Renal cortical epithelial cell (primary cell): Measurements from ENCODE around the gene ACSS1. TPM values are rescaled to one million over a fixed set of nuclear protein-coding genes. Genes with fewer than 3 reads are reported as not detected.

Source experiments
- DNase-seq: peaks from one replicate; pipeline ENCODE4 v3.0.0-alpha.2; 2011; ENCODE audit warnings: low read depth
- total RNA-seq: library from RNA; depleted of rRNA; stranded (reverse); fragments of >200 nt; gene quantifications from 2 replicates; pipeline ENCODE4 v1.2.3, GENCODE V29; 2014

ACSS1 gene
- total RNA-seq, 1 donor from 2014 or later: 11.8 TPM

GRCh38 chr20:24957326-24958016, 100.5 kb downstream of the ACSS1 start:
- DNase-seq: no peak

Other genes starting within 250 kb of the ACSS1 start
- not detected in 2 replicates for gene CST7, start 108.9 kb downstream of the ACSS1 start, total RNA-seq
- 99.2 and 104 TPM in 2 replicates for gene APMAP, start 65.4 kb downstream of the ACSS1 start, total RNA-seq
- not detected in 2 replicates for gene VSX1, start 24.0 kb upstream of the ACSS1 start, total RNA-seq
- gene ENTPD6, start 137.6 kb upstream of the ACSS1 start, total RNA-seq: 62.1 and 86.3 TPM in 2 replicates
- 129 and 155 TPM in 2 replicates for gene PYGB, start 189.9 kb upstream of the ACSS1 start, total RNA-seq